Measurements from ENCODE around the gene PTPRO. TPM values are rescaled to one million over a fixed set of nuclear protein-coding genes. Genes with fewer than 3 reads are reported as not detected.

PTPRO gene
- total RNA-seq, 1 experiment from 2014 or later, result 0.52 TPM

DNA sequence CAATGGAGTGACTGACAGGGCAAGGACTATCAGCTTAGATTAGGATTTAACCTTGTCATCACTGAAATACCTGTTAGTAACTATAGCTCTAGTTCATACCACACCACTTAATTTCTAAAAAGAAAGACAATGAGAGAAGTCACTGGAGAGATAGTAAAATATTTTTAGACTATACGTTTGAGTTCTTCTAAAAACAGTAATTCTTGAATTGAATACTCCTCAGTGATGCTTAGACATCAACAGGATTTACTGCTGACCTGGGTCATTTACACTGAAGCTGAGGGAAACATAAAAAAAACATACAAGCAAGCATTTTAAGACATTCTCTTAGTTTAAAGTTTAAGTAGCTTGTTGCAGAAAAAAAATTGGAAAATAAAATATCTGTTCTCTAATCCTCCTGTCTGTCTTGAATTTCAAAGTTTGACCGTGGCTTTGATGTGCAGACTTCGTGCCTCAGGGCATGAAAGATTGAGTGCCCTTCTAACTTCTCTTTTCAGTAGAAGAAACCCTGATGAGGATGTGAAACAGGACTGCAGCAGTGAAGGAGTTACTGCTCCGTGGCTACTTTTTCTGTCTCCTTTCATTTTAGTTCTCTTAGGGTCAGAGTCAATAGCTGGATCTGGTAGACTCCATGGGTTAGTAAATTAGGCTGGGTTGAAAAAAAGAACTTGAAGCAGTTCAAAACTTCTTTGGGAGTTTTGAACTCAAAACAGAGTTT, 172.2 kb downstream of the PTPRO start:
- no peak overlapping the region for H2BK120ac ChIP-seq (ENCODE audit: low read depth, low read length, poor library complexity, severe bottlenecking)
- H4K8ac ChIP-seq (replicated peaks; ENCODE audit: insufficient read length, low read depth, low read length), result no peak overlapping the region
- H3K4me2 ChIP-seq (ENCODE audit: insufficient read depth, insufficient read length, low read length), result no peak overlapping the region
- Mint-ChIP-seq H3K4me1 (peaks cover 0 to 4% of the 10 kb centered on the region in 2 experiments; a peak in 2 of 4 replicates), H3K9me3 (no peaks in the 10 kb centered on the region; a peak in 1 of 5 replicates), H3K27me3 (ENCODE audit: low read depth) (no peaks in the 10 kb centered on the region; the same call in 1 of the 2 replicates), H3K4me3 (no peak overlapping the region), H3K27ac (no peak overlapping the region), H3K36me3 (ENCODE audit: insufficient read depth in 1 of 3, low read depth in 3 of 3) (no peaks in the 10 kb centered on the region)
- no peak overlapping the region for H2BK5ac ChIP-seq (ENCODE audit: insufficient read length, low read length)
- H2BK20ac ChIP-seq (ENCODE audit: low read depth, low read length, poor library complexity, severe bottlenecking), result no peak overlapping the region
- no peak for TF ChIP-seq CTCF (conservative IDR thresholded peaks at IDR 0.05)
- H3K4ac ChIP-seq (ENCODE audit: low read depth, low read length), result no peak overlapping the region
- no peak for DNase-seq
- H3K56ac ChIP-seq (ENCODE audit: insufficient read length, low read depth, low read length), result no peak overlapping the region
- no peak overlapping the region for H2BK15ac ChIP-seq (ENCODE audit: low read depth, low read length)
- no peak overlapping the region for H3K23ac ChIP-seq (ENCODE audit: insufficient read length, low read depth, low read length)
- no peak overlapping the region for H3T11ph ChIP-seq (ENCODE audit: low read length)
- H3K27me3 ChIP-seq (ENCODE audit: insufficient read depth, low read length), result no peaks in the 10 kb centered on the region
- no peak overlapping the region for H3K14ac ChIP-seq (ENCODE audit: insufficient read depth, low read length)
- H3K27ac ChIP-seq (ENCODE audit: insufficient read length, low read depth, low read length), result no peak overlapping the region
- H2AK5ac ChIP-seq (ENCODE audit: insufficient read length, low read length), result no peak overlapping the region
- no peak overlapping the region for H4K5ac ChIP-seq (ENCODE audit: insufficient read length, low read depth, low read length)
- no peak overlapping the region for H3K18ac ChIP-seq (ENCODE audit: insufficient read length, low read depth, low read length)
- H3K4me1 ChIP-seq (ENCODE audit: insufficient read depth, low read length), result no peaks in the 10 kb centered on the region
- no peaks in the 10 kb centered on the region for H3K9me3 ChIP-seq (ENCODE audit: control insufficient read depth, low read depth, low read length)
- H4K20me1 ChIP-seq (ENCODE audit: control insufficient read depth, insufficient read depth, insufficient read length), result no peaks in the 10 kb centered on the region
- WGBS (ENCODE audit: extremely low coverage, insufficient read length, low lambda C conversion rate), result no CpG with 5 or more reads among the region's 4 CpGs
- H3K79me1 ChIP-seq (ENCODE audit: insufficient read depth, low read depth, low read length, poor library complexity, severe bottlenecking), result no peaks in the 10 kb centered on the region
- H3K79me2 ChIP-seq (ENCODE audit: insufficient read depth, low read length), result no peaks in the 10 kb centered on the region
- H3K9ac ChIP-seq (ENCODE audit: extremely low read depth, insufficient read length, low read length), result no peak overlapping the region
- H4K91ac ChIP-seq (ENCODE audit: insufficient read length, low read depth, low read length), result no peak overlapping the region
- no peak overlapping the region for H2BK12ac ChIP-seq (ENCODE audit: insufficient read length, low read depth, low read length)
- H2AFZ ChIP-seq (ENCODE audit: low read length), result no peak overlapping the region
- no peaks in the 10 kb centered on the region for H3K23me2 ChIP-seq (ENCODE audit: insufficient read length, low read depth, low read length, poor library complexity, severe bottlenecking)

Measured in H9 (cell line).